Stimulated activated CD4-positive, alpha-beta T cell treated with anti-CD3 and anti-CD28 coated beads, Interleukin-4, amount 100 ng/mL, for 24 hours (primary cell): ENCODE measurements around the gene TFEB.

Experiments
- DNase-seq: peaks from one replicate; pipeline ENCODE4 v3.0.0-alpha.2; 2020

TFEB gene

GRCh38 chr6:41704656-41705310 lies 30.6 kb downstream of the TFEB start:
- no peak for DNase-seq

DNA sequence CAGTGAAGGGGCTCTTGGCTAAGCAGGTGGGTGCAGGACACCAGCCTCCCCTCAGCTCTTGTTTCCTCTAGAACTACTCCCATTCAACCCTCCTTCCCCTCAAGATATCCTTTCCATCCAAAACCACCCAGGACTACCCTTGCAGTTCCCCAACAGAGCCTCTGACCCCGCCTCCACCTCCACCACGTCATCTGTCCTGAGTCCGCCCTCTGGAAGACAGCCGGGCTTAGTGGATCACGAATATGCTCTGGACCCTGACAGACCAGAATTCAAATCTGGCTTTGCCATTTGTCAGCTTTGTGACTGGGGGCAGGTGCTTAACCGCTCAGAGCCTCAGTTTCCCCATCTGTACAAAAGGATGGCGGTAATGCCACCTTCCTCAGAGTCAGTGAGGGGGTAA lies 31.4 kb downstream of the TFEB start:
- no peak for DNase-seq

DNA sequence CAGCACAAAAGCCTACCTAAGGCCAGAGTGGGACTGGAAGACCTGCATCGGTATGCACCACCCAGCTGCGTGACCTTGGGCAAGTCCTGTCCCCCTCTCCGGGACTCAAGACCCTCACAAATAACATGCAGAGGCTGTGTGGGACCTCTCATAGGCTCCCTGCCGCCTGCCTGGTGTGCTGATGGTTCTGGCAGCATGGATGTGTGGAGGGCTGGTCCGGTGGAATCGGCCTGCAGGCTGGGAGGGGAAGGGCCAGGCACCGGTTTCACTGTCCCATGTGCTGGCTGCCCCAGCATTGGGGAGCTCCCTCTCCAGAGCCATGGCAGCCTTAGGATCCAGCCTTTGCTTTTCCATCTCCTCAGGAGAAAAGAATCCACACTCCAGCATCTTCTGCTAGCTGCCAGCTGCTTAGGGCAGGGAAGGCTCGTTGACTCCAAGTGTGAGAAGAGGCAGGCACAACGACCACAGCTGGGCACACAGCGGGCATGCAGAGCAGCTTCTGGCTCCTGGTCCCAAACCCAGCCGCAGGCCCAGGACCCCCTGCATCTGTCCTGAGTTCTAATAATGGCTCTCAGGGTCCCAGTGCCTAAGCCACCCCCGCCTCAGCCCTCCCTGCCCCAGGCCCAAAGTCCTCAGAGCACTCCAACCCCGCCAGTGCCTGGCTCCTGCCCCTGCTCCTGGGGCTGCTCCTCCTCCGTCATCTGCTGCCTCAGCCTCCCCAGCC lies 32.5 kb downstream of the TFEB start:
- DNase-seq = no peak

- no peak for DNase-seq
These were observed 33.2 kb downstream of the TFEB start for GRCh38 chr6:41702089-41702745.

DNA sequence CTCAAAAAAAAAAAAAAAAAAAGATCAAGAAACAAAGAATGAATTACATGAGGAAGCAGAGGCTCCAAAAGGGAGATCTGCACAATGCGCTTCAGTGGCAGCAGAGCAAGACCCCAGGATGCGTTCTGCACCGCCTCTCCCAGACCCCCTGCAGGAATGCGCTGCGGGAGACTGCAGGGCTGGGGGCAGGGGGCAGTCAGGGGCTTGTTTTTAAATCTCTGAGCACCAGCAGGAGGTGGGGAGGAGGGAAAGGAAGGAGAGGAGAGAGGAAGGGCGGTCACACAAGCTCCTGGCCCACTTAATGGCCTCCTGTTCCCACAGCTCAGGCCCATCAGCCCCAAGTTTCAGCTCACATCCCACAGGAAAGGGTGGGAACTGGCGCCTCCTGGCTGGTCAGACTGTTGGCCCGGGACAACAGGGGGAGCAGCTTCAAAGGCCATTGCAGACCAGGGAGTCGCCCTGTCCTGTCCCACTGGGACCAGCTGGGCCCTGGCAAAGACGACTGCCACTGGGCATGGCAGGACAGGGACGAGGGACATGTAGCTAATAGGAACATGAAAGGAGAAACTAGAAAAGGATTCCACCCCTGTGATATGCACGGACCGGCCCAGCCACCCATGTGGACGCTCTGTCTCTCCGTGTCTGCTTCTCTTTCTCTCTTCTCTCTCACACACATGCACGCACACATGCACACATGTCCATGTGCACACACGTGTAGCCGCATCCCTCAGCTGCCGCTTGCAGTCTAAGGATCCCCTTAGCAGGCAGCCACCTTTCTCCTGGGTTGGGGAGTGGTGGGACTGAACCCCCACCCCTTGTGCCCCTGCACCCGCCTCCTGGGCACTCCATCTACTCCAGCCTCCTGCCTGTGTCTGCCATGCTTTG lies 34.7 kb downstream of the TFEB start:
- DNase-seq = no peak

DNA sequence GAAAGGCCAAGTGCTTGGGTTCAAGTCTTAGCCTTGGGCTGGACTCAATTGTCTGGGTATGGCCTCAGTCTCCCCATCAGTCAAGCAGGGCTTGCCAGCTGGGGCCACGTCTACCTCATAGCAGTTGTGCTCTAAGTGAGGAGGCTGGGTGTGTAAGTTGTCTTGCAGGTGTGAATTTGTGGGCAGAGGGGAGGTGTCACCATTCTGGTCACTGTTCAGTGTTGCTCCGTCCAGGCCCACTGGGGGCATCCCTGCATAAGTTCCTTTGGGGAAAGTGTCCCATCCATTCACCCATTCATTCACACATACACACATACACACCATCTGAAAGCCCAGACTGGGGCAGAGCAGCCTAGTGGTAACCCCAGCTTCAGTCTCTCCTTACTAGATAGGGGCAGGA lies 36.3 kb downstream of the TFEB start:
- DNase-seq = no peak

DNA sequence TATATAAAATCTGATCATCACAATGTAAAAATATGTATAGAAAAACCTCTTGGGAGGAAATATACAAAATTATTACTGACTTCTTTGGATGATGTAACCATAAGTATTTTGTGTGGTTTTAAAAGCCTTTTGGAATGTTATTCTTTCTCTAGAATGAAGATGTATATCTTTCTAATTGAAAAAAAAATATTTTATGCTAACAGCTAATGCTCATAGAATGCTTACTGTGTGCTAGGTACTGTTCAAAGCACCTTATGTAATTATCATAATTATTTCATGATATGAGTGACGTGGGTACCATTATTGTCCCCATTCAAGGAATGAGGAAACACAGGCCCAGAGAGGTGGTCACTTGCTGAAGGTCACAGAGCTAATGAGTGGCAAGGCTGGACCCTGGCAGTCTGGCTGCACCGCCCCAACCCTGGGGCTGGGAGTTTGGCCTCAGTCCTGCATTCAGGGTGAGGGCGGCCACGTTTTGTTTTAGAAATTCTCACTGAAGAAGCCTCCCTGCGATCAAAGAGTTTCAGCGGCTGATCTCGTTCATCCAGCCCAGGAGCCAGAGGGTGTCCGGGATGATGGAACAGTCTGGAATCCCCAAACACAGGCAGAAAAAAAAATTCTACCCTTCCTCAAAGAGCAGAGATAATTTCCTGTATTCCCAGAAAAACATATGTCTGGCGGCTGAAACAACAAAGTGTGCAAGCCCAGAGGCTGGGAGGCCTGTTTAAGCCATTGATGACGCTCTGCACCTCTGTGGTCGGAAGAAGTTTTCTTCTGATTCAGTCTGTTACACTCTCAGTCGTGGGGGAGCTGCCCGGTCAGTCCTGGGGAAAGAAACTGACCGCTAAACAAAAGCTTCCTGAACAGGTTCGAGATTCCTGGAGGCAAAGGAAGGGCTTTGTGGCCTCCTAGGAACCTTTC lies 37.3 kb downstream of the TFEB start:
- no peak for DNase-seq

DNA sequence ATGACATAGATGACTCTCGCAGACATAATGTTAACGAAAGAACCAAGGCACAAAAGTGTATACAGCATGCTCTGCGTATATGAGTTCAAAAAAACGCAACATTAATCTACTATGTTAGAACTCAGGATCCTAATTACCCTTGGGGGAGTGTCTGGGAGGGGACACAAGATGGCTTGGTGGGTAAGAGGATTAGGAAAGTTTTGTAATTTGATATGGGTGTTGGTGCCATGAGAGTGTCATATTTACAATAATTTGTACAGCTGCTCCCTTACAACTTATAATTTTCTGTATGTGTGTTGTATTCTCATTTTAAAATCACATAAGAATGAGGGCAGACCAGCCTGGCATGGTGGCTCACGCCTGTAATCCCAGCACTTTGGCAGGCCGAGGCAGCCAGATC lies 38.6 kb downstream of the TFEB start:
- DNase-seq = no peak

- no peak for DNase-seq
These were observed 39.6 kb downstream of the TFEB start for GRCh38 chr6:41695825-41696224.

DNA sequence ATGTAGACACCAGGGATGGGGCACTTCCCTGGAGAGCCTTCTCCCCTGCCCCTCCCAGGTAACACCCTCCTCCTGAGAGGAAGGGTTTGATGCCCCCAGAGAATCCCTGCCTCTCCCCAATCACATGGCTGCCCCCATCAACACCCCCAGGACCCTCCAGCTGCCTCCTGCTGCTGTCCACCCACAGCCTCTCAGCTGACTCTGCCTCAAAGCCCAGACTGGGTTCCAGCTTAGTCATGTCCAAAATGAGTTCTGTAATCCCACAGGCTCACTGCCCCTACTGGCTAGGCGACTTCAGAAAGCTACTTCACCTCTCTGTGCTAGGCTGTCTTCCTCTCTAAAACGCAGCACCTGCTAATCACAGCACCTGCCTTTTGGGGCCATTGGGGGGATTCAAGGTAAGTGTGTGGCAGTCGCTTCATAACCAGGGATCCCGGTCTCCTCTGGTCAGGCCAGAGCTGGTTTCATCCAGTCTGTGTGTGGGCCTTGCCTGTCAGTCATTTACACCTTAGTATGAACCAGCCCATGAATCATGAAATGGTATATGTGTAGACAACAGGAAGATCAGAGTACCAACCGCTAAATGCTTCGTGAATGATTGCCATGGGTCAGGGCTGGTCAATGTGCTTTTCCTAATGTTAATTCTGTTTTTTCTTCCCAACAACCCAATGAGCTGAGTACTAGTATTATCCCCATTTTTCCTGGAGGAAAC lies 40.4 kb downstream of the TFEB start:
- DNase-seq = no peak

DNA sequence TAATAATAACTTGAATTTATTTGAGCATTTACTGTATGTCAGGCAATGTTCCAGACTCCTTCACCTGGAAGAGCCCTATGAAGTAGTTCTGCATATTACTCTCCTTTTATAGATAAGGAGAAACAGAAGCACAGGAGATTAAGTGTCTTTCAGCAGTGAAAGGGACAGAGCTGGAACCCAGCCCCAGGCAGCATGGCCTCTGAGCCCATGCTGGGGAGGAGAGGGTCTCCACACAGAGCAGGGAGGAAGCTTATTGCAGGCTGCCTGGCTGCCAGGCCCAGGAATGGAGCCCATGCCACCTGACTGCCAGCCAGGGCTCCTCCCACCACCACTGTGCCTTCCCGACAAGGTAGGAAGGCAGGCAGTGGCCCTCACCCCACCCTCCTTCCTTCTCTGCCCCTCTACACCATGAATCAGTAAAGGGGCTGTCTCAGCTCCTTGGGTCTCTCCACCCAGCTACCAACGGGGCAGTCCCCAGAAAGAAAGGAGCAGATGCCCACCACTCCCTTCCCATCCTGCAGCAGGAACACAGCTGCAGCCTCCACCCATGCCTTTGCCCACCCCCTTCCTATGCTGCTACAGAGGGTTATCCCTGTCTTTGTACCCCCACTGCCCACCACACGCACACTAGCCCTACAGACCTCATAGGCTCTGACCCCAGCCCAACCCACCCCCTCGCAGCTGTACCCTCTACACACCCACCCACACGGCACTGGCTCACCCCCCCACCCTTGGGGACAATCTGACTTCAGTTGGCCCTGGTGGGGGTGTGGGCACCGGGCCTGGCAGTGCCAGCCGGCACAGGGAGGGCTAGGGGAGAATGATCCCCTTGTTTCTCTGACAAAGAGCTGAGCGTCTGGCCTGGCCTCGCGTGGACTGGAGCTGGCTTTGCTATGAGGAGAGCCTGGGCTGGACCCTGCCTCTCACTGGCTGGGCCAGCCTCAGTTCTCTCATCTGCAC lies 41.8 kb downstream of the TFEB start:
- DNase-seq = no peak

GRCh38 chr6:41692730-41693129 lies 42.7 kb downstream of the TFEB start:
- DNase-seq = no peak

DNA sequence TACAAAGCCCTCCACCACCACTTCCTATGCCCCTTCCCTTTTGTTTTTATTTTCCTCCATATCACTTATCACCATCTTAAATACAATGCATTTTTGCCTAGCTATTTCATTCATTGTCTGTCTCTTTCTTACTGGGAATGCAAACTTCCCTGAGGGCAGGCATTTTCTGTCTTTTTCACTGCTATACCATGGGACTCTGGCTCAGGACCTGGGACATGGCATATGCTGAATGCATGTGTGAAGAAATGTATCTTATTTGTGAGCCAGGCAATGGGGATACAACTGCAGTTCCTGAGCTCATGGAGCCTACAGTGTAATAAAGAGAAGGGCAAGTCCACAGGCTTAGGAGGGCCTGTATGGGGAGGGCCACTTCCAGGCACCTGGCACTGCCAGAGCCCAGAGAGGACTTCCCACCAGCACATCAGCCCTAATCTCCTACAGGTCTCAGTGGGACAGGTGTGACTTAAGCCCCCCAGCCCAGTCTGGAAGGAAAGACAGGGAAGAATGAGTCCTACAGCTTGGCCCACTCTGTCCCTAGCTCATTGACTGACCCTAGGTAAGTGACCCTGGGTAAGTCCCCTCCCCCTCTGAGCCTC lies 43.2 kb downstream of the TFEB start:
- DNase-seq = no peak

DNA sequence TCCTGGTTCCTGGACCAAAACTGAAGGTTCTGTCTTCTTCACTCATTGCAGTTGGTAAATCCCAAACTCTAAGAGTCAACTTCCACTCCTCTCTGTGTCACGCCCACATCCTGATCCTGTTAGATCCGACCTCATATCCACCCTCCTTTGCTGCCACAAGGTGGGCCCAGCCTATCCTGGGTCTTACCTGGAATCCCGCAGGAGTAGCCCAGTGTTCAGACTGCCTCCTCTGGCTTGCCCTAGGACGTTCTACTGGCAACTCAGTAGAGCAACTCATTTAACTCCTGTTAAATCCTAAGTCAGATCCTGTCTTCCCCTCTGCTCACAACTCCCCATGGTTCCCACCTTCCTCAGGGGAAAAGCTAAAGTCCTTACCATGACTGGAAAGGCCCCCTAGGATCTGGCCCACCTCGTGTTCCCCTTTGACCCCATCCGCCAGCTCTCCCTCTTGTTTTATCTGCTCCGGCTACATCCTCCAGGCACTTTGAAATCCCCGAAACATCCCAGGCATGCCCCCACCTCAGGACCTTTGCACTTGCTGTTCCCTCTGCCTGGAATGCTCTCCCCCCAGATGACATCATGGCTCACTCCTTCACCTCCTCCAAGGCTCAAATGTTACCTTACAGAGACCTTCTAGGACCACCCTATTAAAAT lies 43.9 kb downstream of the TFEB start:
- DNase-seq = no peak

- no peak for DNase-seq
These were observed 44.7 kb downstream of the TFEB start for GRCh38 chr6:41690541-41691330.

DNA sequence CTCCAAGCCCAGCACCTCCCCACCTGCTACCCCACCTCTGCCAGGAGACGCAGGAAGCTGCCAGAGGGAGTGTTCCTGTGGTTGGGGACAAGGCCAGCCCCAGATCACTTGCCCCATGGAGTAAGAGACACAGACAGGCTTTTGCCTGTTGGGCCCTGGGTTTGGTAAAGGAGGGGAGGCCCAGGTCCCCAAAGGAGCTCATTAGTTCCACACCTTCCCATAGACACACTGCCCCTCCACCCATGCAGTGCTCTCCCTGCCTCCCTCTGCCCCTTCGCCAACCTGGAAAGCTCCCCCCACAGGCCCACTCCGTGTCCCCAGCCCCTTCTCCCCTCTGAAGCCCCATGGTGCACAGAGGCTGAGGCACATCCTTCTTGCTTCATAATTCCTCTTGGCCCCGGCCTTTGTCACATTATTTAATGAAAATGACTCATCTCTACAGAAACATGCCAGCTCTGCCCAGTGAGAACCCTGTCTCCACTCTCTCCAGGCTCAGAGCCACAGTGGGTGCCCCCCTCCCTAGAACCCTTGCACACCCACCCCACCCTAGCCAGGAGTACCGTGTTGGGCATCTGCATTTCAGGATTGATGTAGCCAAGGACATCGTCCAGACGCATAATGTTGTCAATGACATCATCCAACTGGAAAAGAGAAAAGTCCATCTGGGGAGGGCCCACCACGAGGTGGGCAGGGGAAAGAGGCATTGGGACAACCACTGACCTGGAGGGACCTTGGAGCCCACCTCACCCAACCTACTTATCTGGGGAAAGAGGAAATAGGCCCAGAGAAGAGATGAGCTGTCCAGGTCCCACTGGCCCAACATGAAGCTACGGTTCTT lies 46.0 kb downstream of the TFEB start:
- DNase-seq = no peak

DNA sequence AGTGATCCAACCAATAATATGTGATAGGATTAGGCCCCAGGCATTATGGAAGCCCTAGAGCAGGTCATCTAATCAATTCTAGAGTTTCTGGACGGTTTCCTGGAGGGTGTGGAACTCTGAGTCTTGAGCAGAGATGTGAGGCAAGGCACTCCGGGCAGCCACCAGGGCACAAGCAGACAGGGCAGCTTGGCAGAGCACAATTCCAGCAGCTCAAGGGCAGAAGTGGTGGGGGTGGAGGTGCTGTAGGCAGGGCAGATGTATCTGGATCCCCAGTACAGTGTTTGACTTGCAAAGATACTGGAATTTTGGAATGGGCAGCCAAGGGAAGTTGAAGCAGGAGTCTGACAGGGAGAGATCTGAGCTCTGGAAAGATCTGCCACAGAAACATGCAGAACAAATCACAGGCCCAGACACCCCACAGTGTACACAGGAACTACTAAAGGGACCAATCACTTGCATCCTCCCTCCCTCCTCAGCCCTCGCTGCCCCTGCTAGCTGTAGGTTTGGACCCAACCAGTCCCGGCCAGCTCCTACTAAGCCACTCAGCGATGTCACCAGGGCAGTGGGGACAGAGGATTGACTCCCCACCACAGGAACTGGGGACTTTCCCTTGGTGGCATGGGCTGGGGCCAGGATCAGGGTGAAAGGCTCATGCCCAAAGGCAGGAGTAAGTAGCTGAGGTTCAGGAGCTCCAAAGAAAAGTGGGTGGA lies 47.0 kb downstream of the TFEB start:
- DNase-seq = no peak
